Measurements from ENCODE around the gene FXYD2.

FXYD2 gene

DNA sequence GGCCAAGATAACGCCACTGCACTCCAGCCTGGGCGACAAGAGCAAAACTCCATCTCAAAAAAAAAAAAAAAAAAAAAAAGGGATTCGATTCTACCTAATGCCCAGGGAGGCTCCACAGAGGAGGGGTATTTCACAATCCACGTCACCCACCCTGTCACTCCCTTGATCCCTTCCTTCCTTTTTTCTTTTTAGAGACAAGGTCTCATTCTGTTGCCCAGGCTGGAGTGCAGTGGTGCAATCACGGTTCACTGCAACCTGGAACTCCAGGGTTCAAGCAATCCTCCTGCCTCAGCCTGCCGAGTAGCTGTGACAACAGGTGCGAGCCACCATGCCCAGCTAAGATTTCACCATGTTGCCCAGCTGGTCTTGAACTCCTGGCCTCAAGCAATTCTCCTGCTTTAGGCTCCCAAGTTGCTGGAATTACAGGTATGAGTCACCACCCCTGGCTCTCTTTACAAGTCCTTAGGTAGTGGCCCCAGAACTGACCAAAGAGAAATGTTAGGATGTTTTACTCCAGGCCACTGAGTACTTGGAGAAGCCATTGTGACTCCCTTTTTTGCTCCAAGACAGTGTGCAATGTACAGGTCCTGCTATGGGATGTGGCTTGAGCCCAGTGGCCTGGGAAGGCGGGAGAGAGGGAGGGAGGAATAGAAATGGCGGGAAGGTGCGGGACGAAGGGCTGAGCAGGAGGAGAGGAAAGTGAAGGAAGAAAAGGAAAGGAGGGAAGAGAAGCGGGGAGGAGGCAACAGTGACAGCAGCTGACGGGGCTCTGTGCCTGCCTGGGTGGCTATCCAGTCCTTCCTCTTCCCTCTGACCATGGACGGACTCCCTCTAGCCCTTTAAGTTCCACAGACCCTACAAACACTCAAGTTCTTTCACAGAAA lies 11.8 kb upstream of the FXYD2 start:
- no peak for DNase-seq (ENCODE audit: low read depth in 2 of 2, low spot score in 1 of 2)

DNA sequence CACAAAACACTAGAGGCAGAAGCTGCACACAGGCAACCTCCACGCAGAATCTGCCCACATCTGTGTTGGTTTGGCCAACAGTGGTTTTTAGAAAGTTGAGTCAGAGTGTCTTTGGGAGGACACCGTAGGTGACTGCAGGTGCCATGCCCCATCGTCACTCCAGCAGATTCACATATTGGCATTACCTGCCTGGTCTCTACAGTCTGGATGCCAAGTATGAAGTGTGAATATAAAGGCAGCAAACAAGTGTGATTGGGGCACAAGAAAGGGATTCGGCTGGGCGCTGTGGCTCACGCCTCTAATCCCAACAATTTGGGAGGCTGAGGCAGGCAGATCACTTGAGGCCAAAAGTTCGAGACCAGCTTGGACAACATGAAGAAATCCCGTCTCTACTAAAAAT lies 11.0 kb upstream of the FXYD2 start:
- no peak for DNase-seq (ENCODE audit: low read depth in 2 of 2, low spot score in 1 of 2)

DNA sequence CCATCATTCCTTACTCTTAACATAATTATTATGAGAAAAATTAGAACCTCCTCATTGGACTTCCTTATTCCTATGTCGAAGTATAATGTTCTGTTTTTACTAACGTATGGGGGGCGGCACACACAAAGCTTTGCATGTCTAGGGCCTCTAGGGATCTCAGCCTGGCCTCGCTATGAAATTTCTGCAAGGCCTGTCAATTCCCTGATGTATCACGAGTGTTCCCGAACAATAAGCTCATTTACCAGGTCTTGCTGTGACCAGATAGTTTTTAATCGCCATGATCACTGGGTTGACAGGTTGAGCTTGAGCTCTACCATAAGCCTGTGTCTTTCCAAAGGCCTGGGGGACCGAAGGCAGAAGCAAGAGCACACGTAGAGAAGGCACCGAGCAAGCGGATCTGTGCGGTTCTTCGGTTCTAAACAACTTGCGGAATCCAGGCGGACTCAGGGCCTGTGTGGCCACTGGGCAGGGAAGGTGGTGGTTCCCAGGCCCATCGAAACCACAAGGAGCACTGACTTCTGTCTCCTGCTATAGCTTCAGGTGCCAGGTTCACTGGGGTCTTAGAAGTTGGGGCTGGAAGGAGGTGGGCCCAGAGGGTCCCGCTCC lies 10.4 kb upstream of the FXYD2 start:
- DNase-seq (ENCODE audit: low read depth in 2 of 2, low spot score in 1 of 2): no peak

DNA sequence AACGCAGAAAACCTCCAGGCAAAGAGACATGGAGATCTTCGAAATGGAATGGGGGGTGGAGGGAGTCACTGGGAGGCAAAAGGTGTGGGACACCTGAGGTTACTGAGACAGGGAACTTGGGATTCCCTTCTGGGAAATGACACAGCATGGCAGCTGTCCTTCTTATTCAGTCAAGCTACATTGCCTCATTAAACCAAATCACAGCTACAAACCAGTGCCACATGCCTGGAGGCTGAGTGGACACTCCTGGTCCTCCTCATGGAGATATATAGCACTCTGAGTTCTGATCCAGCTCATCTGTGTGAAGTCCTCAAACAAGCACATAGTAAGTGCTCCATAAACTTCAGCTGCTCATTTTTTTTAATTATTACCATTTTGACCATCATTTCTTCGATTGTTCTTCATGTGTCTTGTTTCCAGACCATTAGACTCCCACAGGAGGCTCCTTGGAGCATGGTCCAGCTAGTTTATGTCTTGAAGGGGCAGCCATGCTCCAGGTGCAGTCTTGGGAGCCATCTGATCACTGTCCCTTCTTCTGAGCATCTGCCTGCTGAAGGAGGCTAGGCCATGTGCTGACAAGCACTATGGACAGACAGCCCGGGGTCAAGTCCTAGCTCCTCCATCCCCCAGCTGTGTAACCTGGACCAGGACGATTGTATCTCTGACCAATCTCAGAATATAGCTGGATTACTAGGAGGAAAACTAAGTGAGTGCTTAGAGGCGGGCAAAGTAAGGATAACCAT lies 9.7 kb upstream of the FXYD2 start:
- DNase-seq (ENCODE audit: low read depth in 2 of 2, low spot score in 1 of 2): no peak

DNA sequence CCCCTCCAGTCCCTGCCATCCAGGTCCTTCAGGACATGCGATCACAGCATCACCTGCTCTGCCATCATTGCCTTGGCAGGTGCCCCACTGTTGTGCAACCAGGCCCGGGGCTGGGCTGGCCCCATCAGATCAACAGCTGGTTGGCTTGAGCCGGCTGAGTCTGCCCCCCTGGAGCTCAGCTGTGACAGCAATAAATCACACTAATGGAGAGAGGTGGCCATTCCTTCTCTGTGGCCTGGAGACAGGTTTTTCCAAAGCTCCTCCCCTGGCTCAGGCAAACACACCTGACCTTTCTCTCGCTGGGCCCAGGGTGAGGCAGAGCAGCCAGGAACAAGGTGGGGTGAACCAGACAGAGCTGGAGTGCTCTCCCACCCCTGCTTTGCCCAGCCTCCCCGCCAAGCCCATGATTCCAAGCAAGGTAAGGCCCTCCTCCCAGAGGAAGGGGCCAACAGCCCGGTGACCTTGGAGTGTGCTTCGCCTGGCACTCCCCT lies 8.9 kb upstream of the FXYD2 start:
- DNase-seq (ENCODE audit: low read depth in 2 of 2, low spot score in 1 of 2): no peak

DNA sequence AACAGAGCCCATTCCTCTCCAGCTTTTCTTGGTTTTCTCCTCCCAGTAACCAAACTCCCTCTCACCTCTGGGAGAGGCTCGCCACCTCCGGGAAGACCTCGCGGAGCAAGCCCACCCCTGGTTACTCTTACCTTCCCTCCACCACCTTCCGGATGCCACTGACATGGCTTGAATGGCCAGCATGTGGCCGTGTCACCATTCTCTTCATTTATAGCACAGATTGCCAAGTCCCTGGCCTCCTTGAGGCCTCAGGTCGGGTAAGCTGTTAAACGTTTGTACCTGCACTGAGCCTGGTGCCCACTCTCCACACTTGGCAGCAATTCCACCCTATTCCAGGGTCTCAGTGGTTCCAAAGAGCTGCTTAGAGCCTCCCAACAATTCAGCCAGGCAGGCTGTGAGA lies 8.0 kb upstream of the FXYD2 start:
- DNase-seq (ENCODE audit: low read depth in 2 of 2, low spot score in 1 of 2): no peak

DNA sequence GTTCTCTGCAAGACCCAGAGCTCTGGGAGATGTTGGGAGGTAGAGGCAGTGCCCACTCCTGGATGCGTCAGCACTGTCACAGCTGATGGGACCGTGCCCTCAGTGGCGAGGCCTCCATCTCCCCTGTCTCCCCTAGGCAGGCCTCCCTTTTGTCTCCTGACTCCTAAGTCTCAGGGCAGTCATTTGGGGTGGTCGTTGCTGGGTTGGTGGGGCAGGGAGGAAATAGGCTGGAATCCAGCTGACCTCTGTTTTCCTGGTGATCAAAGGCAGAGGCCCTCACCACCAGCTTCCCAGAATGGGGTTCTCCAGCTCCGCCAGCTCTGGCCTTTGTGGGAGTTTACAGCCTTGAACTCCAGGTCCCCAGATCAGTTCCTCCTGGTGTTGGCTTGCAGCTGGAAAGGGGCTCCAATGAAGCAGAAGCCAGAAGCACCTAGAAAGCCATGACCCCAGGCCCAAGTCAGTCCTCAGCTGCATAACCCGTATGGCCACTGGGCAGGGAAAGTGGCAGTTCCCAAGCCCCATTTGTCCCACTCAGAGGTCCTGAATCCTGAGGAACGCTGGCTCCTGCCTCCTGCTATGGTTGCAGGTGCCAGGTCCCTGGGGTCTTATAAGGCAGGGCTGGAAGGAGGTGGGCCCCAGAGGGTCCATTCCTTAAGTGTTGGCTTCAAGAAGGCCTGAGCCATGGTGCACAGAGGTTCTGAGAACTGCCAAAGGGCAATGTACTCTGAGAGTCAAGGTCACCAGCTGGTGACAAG lies 7.3 kb upstream of the FXYD2 start:
- no peak for DNase-seq (ENCODE audit: low read depth in 2 of 2, low spot score in 1 of 2)

DNA sequence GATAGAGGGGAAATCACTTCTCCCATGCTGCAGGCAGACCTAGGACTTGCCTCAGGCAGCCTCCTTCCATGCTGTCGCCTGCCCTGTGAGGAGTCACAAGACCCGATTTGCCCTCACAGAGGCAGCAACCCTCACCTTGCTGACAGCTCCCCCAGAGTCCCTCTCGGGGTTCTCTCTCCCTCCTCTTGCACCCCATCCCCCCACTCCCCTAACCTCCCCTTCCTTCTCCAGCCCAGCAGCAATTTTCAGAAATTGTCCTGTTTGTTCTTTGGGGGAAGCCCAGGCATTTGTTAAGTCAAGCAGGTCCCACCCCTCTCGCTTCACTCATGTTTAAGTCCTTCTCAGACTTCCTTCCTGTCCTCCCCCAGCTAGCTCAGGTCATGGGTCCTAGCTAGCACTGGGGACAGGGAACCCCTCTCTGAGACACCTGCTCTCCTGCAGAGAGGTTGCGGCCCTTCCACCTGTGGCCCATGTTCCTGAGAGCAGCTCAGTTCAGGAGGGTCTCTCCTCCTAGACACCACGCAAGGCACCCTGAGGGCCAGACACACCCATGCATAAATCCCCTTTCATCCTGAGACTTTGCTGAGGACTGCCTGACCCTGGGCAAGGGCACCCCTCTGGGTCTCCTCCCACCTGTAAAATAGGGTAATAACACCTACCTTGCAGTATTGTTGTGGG lies 6.3 kb upstream of the FXYD2 start:
- no peak for DNase-seq (ENCODE audit: low read depth in 2 of 2, low spot score in 1 of 2)

DNA sequence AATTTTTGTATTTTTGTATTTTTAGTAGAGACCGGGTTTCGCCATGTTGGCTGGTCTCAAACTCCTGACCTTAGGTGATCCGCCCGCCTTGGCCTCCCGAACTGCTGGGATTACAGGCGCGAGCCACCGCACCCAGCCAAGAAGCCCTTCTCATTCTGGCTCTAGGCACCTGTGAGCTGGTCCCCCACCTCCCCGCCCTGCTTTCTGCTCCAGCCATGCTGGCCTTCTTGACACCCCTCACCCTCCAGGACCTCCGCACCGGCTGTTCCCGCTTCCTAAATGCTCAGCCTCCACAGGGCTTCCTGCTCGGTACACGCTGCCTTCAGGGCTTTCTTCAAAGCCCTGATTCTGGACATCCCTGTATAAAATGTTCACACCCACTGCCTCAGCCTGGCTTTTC lies 5.5 kb upstream of the FXYD2 start:
- no peak for DNase-seq (ENCODE audit: low read depth in 2 of 2, low spot score in 1 of 2)

DNA sequence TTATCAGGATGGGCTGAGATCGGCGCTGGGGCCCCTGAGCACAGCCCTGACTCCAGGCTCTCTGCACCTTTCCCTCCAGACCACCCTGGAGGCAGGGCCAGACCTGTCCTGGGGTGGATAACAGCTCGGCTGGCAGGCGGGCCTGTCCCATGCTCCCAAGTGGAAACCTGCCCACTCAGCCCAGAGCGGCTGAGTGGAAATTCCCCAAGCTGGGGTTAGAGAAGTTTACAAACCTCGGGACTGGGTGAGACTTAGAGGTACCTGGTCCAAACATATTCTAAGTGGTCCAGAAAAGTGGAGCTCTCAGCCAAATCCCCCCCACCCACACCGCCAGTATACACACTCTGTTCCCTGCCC lies 4.8 kb upstream of the FXYD2 start:
- no peak for DNase-seq (ENCODE audit: low read depth in 2 of 2, low spot score in 1 of 2)

DNA sequence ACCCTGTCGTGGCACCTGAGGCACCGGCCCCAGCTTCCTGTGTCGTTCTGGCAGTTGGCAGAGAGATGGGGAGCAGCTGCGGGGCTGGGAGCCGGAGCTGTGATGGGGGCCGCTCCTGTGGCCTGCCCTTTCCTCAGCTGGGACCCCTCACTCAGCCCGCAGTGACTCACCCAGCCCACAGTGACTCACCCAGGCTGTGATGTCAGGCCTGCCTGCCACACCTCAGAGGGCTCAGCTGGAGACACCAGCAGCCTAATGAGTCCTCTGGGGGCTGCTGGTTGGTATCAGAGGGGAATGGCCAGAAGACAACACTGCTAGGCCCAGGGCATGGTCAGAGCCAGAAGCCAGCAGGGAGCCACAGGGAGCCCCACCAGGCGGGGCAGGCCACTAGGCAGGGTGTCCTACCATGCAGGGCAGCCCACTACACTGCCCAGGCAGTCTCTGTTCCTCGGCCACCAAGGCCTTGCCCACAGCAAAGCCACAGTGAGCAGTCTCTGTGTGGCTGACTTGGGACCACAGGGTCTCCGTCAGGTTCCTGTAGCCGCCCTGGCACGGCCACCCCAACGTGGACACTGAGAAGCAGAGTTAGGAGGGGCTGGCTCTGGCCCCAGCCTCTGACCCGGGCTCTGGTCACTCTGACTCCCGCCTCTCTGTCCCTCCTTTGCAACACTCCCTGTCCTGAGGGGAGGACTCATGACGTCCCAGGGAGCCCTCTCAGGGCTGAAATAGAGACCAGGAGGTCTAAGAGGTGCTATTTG lies 4.2 kb upstream of the FXYD2 start:
- DNase-seq (ENCODE audit: low read depth in 2 of 2, low spot score in 1 of 2): peak; percentile 80 to 84

DNA sequence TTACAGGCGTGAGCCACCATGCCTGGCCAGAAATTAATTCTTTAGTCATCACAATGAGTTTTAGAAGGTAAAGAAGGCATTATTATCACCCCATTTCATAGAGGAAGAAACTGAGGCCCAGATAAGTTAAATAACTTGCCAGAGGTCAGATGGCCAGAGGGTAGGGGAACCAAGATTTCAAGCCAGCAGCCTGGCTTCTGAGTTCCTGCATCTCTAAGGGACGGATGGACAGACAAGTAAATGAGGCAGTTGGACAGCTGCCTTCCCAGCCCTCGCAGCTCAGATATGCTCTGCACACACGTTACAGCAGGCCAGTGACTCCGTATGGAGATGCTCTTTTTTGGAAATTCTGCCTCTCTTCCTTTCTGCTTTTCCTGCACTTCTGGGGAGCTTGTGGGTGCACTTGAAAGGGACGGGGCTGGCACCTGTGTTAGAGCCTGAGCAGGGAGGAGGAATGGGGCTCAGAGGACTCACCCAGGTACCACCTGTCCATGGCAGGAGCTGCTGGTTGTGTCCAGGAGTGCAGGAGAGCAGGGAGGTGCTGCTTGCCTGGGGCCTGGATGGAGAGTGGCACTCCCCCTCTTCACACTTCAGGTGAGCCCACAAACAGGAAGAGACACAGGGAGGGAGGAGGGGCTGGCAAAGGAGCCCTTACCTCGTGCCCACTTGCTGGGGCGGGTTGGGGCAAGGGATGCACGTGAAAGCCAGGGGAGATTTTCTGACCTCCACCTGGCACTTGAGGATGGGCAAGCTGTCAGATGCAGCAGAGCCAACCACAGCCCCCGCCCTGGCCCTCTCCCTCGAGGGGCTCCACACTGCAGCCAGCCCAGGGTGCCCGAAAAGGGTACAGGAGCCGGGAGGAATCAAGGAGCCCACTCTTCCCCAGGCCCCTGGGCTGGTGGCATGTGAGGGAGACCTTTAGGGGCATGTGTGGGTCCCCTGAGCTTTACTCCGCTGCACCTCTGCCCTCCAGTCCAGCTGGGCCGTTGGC lies 3.3 kb upstream of the FXYD2 start:
- DNase-seq (ENCODE audit: low read depth in 2 of 2, low spot score in 1 of 2): no peak

DNA sequence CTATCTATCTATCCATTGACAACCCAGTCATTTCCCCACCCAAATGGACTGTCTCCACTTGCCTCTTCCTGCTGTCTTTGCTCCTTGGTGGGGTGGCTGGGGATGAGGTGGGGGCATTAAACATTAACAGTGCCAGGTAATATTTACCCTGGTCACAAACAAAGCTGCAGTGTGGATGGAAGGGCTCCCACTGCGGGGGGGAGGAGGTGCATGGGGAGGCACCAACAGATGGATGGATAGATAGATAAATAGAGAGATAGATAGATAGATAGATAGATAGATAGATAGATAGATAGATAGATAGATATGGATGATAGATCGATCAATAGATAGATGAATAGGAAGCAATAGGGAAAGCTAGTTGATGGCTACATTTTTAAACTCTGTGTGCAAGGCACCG lies 2.3 kb upstream of the FXYD2 start:
- no peak for DNase-seq (ENCODE audit: low read depth in 2 of 2, low spot score in 1 of 2)

DNA sequence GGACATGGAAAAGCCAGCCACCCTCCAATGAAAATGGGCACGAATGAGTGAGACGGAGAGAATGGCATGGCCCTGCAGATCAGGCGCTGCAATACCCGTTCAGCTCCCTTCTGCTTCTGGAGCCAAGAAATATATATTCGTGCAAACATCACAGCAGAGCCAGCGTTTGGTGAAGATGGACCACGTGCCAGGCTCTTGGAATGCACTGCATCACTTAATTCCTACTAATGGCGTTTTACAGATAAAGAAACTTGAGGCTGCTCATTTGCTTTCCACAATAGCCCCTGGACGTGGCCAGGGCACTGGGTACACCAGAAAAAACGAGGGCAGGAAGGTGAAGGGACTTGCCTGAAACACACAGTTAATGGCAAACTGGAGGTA lies 1.6 kb upstream of the FXYD2 start:
- DNase-seq (ENCODE audit: low read depth in 2 of 2, low spot score in 1 of 2): no peak

DNA sequence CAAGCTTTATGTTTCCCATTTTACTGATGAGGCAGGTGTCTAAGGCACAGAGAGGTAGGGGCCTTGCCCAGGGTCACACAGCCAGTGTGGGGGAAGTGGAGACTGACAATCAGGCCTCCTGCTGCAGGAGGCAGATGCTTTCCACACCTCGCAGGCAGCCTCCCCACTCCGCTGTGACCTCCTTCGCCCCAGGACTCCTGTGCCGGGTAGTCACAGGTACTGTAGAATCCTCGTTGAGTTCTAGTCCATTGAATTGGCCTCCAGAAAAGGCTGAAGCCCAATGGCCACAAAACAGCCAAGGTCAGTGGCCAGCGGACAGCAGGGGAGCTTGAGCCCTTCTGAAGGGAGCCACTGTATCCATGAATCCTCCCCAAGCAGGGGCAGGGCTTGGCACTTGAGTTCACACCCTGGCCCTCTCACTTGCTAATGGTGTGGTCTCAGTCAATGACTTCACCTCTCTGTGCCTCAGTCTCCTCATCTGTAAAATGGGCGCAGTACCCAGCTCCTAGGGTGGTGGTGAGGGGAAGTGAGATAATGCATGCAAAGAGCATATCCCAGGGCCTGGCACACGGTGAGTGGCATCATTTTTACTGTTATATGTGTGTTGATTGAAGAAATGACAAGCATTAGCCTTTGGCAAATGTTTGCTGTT lies 1.1 kb upstream of the FXYD2 start:
- DNase-seq (ENCODE audit: low read depth in 2 of 2, low spot score in 1 of 2): no peak

DNA sequence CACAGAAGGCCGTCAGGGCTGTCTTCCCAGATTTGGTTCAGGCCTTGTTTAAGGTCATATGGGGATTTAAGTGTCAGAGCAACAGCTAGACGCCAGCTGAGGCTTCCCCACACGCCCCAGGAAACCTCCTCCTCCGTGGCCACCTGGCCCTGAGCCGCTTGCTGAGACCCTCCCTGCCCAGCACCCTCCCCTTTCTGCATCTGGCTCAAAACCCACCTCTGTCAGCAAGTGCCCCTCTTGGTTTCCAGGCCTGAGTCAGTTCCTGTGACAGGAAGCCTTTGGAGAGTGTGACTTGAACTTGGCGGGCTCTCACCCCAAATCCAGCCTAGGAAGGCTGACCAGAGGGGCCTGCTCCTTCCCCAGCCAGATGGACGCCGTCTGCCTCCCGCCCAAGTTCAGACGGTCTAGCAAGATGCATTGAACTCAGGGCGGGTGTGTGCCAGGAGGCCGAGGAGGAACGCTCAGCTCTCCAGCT lies 561 bp downstream of the FXYD2 start:
- no peak for DNase-seq (ENCODE audit: low read depth in 2 of 2, low spot score in 1 of 2)

DNA sequence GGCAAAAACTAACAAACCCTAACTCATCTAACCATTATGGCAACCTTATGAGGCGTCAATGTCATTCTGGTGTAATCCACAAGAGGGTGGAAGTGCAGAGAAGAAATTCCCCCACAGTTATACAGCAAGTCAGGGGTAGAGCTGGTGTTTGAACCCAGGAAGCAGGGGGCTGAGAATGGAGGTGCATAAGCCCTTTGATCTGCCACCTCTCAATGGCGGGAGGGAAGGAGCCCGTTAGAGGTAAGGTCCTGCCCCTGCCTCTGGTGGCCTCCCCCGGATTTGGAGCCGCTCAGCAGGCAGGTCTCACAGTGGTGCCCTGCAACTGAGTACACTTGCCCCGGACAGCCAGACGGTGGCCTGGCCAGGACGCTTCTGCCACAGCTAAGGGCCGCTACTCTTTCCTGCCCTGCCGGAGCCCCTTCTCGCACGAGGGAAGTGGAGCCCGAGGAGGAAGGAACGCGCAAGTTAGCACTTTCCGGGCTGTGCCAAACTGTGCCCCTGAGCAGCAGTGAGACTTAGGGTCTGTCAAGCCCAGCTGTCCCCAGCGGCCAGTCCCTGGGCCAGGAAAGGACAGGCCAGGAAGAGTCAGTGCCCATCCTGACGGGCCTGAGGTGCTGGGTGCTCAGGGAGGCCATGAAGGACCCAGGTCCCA lies 1.1 kb downstream of the FXYD2 start:
- no peak for DNase-seq (ENCODE audit: low read depth in 2 of 2, low spot score in 1 of 2)

Data from stimulated activated CD8-positive, alpha-beta memory T cell treated with anti-CD3 and anti-CD28 coated beads, Interleukin-4, amount 100 ng/mL, for 1 hour (primary cell).